Parathyroid adenoma (tissue), 2 donors: ENCODE data around the gene GNA12.

Experiments used
- H2AFZ ChIP-seq: fragments of 300-600 bp; sonication (generic); one replicate; pipeline ENCODE4 v1.7.0; 2017; ENCODE audit warnings: antibody characterized with exemption, mild to moderate bottlenecking
- H3K27ac ChIP-seq: fragments of 300-600 bp; sonication (generic); one replicate; pipeline ENCODE4 v1.7.0; 2017
- H3K27me3 ChIP-seq: fragments of 300-600 bp; sonication (generic); one replicate; pipeline ENCODE4 v1.7.0; 2017; ENCODE audit warnings: low read length; ENCODE audit not compliant: control insufficient read depth, insufficient read depth
- H3K36me3 ChIP-seq: fragments of 300-600 bp; sonication (generic); one replicate; pipeline ENCODE4 v1.7.0; 2017; ENCODE audit warnings: low read length; ENCODE audit not compliant: control insufficient read depth, insufficient read depth
- H3K4me1 ChIP-seq: fragments of 300-600 bp; sonication (generic); one replicate; pipeline ENCODE4 v1.7.0; 2017; ENCODE audit warnings: control low read depth
- H3K4me2 ChIP-seq: fragments of 300-600 bp; sonication (generic); one replicate; pipeline ENCODE4 v1.7.0; 2017; ENCODE audit warnings: low read length
- H3K4me3 ChIP-seq: fragments of 300-600 bp; sonication (generic); one replicate; pipeline ENCODE4 v1.7.0; 2017; ENCODE audit warnings: low read depth, low read length
- H3K79me2 ChIP-seq: fragments of 300-600 bp; sonication (generic); one replicate; pipeline ENCODE4 v1.7.0; 2017; ENCODE audit warnings: control low read depth
- H3K9ac ChIP-seq: fragments of 300-600 bp; sonication (generic); one replicate; pipeline ENCODE4 v1.7.0; 2017; ENCODE audit warnings: mild to moderate bottlenecking
- H3K9me3 ChIP-seq: fragments of 300-600 bp; sonication (generic); one replicate; pipeline ENCODE4 v1.7.0; 2017; ENCODE audit warnings: low read length; ENCODE audit not compliant: control insufficient read depth
- CTCF ChIP-seq: fragments of 300-600 bp; sonication (generic); IDR thresholded peaks from one replicate; pipeline ENCODE4 v1.7.0; 2017; ENCODE audit warnings: antibody characterized with exemption, mild to moderate bottlenecking
- donor health status: primary hyperparathyroidism.

GNA12 gene

DNA sequence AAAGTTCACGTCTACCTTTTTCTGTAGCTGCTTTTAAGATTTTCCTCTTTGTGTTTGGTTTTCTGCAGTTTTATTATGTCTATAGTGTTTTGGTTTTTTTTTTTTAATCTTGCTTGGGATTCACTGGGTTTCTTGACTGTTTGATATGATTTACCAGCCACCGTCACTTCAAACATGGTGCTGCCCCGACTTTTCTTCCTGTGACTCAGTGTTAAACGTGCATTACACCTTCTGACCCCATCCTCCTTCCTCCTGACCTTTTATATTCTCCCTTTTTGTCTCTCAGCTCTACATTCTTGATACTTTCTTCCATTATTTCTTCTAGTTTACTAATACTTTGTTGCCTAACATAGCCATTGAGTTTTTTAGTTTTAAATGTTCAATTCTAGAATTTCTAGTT is 61.5 kb downstream of the GNA12 start:
- Histone ChIP-seq H3K4me2 (no peak overlapping the region), H3K4me1 (no peaks in the 10 kb centered on the region), H3K79me2 (peaks cover 12% of the 10 kb centered on the region), H3K9ac (no peak overlapping the region), H3K4me3 (no peak overlapping the region), H3K27ac (no peak overlapping the region), H3K27me3 (no peaks in the 10 kb centered on the region), H3K9me3 (no peaks in the 10 kb centered on the region), H2AFZ (no peak overlapping the region), H3K36me3 (no peaks in the 10 kb centered on the region)
- TF ChIP-seq CTCF, result no peak

DNA sequence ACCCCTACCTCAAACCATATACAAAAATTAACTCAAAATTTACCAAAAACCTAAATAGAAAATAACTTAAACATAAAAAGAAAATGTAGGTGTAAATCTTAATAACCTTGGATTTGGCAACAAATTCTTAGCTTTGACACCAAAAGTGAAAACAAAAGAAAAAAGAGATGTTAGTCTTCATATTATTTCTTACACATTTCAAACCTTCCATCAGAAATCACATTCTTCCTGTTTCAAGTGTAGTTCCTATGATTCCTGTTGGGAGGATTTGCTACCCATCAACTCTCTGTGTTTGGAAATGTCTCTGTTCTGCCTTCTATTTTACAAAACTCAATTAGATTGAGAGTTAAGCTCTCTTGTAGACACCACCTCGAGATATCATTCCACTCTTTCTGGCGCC is 62.0 kb downstream of the GNA12 start:
- no peak for TF ChIP-seq CTCF
- H3K36me3 ChIP-seq, result no peaks in the 10 kb centered on the region

GRCh38 chr7:2781636-2782035 is 62.5 kb downstream of the GNA12 start:
- Histone ChIP-seq H3K4me2 (no peak overlapping the region), H2AFZ (no peak overlapping the region), H3K4me3 (no peak overlapping the region), H3K9me3 (no peaks in the 10 kb centered on the region), H3K36me3 (no peaks in the 10 kb centered on the region), H3K4me1 (no peaks in the 10 kb centered on the region), H3K27me3 (no peaks in the 10 kb centered on the region), H3K79me2 (peaks cover 8% of the 10 kb centered on the region), H3K9ac (no peak overlapping the region), H3K27ac (no peak overlapping the region)
- TF ChIP-seq CTCF, result no peak

More for the DNA sequence above, 62.0 kb downstream of the GNA12 start:
- Histone ChIP-seq H3K4me1 (no peaks in the 10 kb centered on the region), H3K9ac (no peak overlapping the region), H3K27me3 (no peaks in the 10 kb centered on the region), H3K9me3 (no peaks in the 10 kb centered on the region), H3K79me2 (peaks cover 12% of the 10 kb centered on the region), H3K27ac (no peak overlapping the region), H3K4me2 (no peak overlapping the region), H3K4me3 (no peak overlapping the region), H2AFZ (no peak overlapping the region)

GRCh38 chr7:2779051-2779450 is 65.1 kb downstream of the GNA12 start:
- H3K9me3 ChIP-seq, result no peaks in the 10 kb centered on the region
- H3K36me3 ChIP-seq, result no peaks in the 10 kb centered on the region
- H2AFZ ChIP-seq, result no peak overlapping the region
- H3K9ac ChIP-seq, result no peak overlapping the region
- H3K27me3 ChIP-seq, result no peaks in the 10 kb centered on the region
- no peak for TF ChIP-seq CTCF
- no peaks in the 10 kb centered on the region for H3K79me2 ChIP-seq
- H3K4me2 ChIP-seq, result no peak overlapping the region
- no peak overlapping the region for H3K27ac ChIP-seq
- H3K4me3 ChIP-seq, result no peak overlapping the region
- no peaks in the 10 kb centered on the region for H3K4me1 ChIP-seq

DNA sequence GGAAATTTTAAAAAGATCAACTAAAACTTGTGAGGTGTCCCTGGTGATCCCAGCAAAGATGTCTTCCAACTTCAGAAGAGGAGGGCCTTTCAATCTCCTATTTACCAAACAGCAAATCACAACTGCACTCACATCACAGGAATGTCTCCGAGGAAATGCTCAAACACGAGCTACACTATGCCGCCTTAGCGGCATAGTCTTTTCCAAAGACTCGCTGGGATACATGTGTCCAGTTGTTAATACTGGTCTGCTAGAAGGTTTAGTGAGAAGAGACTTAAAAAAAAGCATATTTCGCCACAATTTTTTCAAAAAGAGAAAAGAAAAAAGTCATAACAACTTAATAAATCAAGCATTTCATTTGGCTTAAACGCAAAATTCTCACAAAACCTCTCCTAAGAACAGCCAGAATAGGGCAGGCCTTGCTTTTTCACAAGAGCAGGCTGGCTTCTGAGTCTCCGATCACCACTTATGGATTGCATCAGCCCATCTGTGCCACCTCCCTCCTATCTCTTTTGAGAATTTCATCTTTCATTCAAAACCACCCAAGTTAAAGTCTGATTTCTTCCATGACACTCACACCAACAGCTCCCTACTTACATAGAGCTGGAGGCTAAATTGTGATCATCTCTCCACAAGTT is 66.1 kb downstream of the GNA12 start:
- Histone ChIP-seq H3K79me2 (no peaks in the 10 kb centered on the region), H3K4me2 (no peak overlapping the region), H3K4me1 (no peaks in the 10 kb centered on the region), H3K27ac (no peak overlapping the region), H2AFZ (no peak overlapping the region), H3K9me3 (no peaks in the 10 kb centered on the region), H3K4me3 (no peak overlapping the region), H3K36me3 (no peaks in the 10 kb centered on the region), H3K27me3 (no peaks in the 10 kb centered on the region), H3K9ac (no peak overlapping the region)
- no peak for TF ChIP-seq CTCF
